ENCODE results near the gene P4HA1.
"Not testable (repeated sequence)": the region's sequence is repeated elsewhere in the genome, so short reads cannot be mapped to it uniquely, and the experiment has no call there.

DNA sequence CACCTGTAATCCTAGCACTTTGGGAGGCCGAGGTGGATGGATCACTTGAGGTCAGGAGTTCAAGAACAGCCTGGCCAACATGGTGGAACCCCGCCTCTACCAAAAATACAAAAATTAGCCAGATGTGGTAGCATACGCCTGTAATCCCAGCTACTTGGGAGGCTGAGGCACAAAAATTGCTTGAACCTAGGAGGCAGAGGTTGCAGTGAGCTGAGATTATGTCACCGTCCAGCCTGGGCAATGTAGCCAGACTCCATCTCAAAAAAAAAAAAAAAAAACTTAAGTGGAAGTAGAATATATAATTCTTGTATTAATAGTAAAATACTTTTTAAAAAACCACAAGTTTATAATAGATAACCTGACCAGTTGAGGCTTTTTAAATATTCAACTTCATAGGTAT, 112.0 kb downstream of the P4HA1 start:
- not testable (repeated sequence) for TF ChIP-seq ZFX (IDR thresholded peaks at IDR 0.05; ENCODE audit: borderline replicate concordance)
- TF ChIP-seq, protein P1, sequence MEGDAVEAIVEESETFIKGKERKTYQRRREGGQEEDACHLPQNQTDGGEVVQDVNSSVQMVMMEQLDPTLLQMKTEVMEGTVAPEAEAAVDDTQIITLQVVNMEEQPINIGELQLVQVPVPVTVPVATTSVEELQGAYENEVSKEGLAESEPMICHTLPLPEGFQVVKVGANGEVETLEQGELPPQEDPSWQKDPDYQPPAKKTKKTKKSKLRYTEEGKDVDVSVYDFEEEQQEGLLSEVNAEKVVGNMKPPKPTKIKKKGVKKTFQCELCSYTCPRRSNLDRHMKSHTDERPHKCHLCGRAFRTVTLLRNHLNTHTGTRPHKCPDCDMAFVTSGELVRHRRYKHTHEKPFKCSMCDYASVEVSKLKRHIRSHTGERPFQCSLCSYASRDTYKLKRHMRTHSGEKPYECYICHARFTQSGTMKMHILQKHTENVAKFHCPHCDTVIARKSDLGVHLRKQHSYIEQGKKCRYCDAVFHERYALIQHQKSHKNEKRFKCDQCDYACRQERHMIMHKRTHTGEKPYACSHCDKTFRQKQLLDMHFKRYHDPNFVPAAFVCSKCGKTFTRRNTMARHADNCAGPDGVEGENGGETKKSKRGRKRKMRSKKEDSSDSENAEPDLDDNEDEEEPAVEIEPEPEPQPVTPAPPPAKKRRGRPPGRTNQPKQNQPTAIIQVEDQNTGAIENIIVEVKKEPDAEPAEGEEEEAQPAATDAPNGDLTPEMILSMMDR (IDR thresholded peaks at IDR 0.05): not testable (repeated sequence)

Measured in 22Rv1 (cell line).